HepG2 (cell line): Measurements from ENCODE around the gene CTNNA3.

Experiments
- MEIS1 ChIP-seq: sonication (generic); formaldehyde crosslinking; IDR thresholded peaks from 2 replicates; pipeline ENCODE4 v1.9.0; 2021; ENCODE audit warnings: mild to moderate bottlenecking, missing genetic modification reagents, moderate library complexity, borderline replicate concordance
- ZBTB44 ChIP-seq: sonication (generic); formaldehyde crosslinking; IDR thresholded peaks from 2 replicates; pipeline ENCODE4 v1.4.0; 2020; ENCODE audit warnings: missing genetic modification reagents
- ZNF121 ChIP-seq: sonication (generic); formaldehyde crosslinking; IDR thresholded peaks from 2 replicates; pipeline ENCODE4 v1.5.0; 2020; ENCODE audit warnings: mild to moderate bottlenecking, missing genetic modification reagents
- ZNF138 ChIP-seq: sonication (generic); formaldehyde crosslinking; IDR thresholded peaks from 2 replicates; pipeline ENCODE4 v1.5.0; 2020; ENCODE audit warnings: mild to moderate bottlenecking, low read depth, missing genetic modification reagents
- TF ChIP-seq, protein P1 (sequence below): sonication (generic); formaldehyde crosslinking; conservative IDR thresholded peaks from 2 replicates; pipeline ENCODE4 v1.8.1; 2023; ENCODE audit warnings: missing genetic modification reagents
- TF ChIP-seq, protein P2 (sequence below): sonication (generic); formaldehyde crosslinking; IDR thresholded peaks from 2 replicates; pipeline ENCODE4 v1.5.1; 2020; ENCODE audit warnings: missing genetic modification reagents, mild to moderate bottlenecking, borderline replicate concordance

- TF ChIP-seq, protein P1, sequence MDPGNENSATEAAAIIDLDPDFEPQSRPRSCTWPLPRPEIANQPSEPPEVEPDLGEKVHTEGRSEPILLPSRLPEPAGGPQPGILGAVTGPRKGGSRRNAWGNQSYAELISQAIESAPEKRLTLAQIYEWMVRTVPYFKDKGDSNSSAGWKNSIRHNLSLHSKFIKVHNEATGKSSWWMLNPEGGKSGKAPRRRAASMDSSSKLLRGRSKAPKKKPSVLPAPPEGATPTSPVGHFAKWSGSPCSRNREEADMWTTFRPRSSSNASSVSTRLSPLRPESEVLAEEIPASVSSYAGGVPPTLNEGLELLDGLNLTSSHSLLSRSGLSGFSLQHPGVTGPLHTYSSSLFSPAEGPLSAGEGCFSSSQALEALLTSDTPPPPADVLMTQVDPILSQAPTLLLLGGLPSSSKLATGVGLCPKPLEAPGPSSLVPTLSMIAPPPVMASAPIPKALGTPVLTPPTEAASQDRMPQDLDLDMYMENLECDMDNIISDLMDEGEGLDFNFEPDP (CRISPR knock-in tag), result no peak
- no peak for TF ChIP-seq MEIS1 (CRISPR knock-in tag)
- no peak for TF ChIP-seq ZBTB44
- TF ChIP-seq ZNF121 (CRISPR knock-in tag), result no peak
- TF ChIP-seq, protein P2, sequence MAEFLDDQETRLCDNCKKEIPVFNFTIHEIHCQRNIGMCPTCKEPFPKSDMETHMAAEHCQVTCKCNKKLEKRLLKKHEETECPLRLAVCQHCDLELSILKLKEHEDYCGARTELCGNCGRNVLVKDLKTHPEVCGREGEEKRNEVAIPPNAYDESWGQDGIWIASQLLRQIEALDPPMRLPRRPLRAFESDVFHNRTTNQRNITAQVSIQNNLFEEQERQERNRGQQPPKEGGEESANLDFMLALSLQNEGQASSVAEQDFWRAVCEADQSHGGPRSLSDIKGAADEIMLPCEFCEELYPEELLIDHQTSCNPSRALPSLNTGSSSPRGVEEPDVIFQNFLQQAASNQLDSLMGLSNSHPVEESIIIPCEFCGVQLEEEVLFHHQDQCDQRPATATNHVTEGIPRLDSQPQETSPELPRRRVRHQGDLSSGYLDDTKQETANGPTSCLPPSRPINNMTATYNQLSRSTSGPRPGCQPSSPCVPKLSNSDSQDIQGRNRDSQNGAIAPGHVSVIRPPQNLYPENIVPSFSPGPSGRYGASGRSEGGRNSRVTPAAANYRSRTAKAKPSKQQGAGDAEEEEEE (CRISPR knock-in tag), result no peak
- no peak for TF ChIP-seq ZNF138 (CRISPR knock-in tag)
Observed at GRCh38 chr10:67518043-67518442, 178.0 kb downstream of the CTNNA3 start.
